ENCODE measurements around the gene ARPC5.

GRCh38 chr1:183646776-183647175, 11.2 kb upstream of the ARPC5 start:
- TF ChIP-seq POLR2A (IDR thresholded peaks at IDR 0.05; ENCODE audit: low read length) = no peak
- TF ChIP-seq GATA1 (IDR thresholded peaks at IDR 0.05; ENCODE audit: low read depth, low read length) = no peak

Data from erythroblast (primary cell).